Right lobe of liver (tissue), 4 donors: ENCODE measurements around the gene DUSP5.

Experiments used
- CTCF ChIP-seq, 4 donors: fragments of 200-600 bp in 3 of 4; fragments of 450-650 bp in 1 of 4; IDR thresholded peaks; one replicate each; pipeline versions ENCODE4 v1.5.1 to v1.8.0; 2016 to 2022; ENCODE audit warnings: antibody characterized with exemption in 4 of 4, mild to moderate bottlenecking in 2 of 4
- POLR2A ChIP-seq: fragments of 450-650 bp; IDR thresholded peaks from one replicate; pipeline ENCODE4 v1.6.1; 2017; ENCODE audit warnings: antibody characterized with exemption, mild to moderate bottlenecking
- donor health status: DM: no; HTN: no; CAD: no.
- donor health status: DM: no; HTN: no; CAD: no.
- donor health status: DM: no; HTN: yes; CAD: no.

GRCh38 chr10:110474017-110474416 lies 23.7 kb upstream of the DUSP5 start:
- TF ChIP-seq CTCF (IDR thresholded peaks at IDR 0.05): no peak
- no peak for TF ChIP-seq POLR2A
